ENCODE results near the gene NHLRC2. TPM values are rescaled to one million over a fixed set of nuclear protein-coding genes. Genes with fewer than 3 reads are reported as not detected.
A peak's percentile ranks its signal among the peaks of the same experiment; 100 is the strongest.

The NHLRC2 gene
- total and polyA plus RNA-seq, 4 donors, result 4.2 to 49.0 (median 26.9) TPM

- no peak for TF ChIP-seq CTCF (IDR thresholded peaks at IDR 0.05; ENCODE audit: control extremely low read depth, extremely low read depth)
- 94 to 95% methylated on average over 7 of the region's 7 CpGs for WGBS, 2 donors
Observed at GRCh38 chr10:113849946-113850345, 4.5 kb upstream of the NHLRC2 start.

GRCh38 chr10:113853578-113854012 is 866 bp upstream of the NHLRC2 start:
- 13 to 16% methylated on average over 10 of the region's 10 CpGs for WGBS, 2 donors
- peaks cover 0 to 8% (median 2%) of the 10 kb centered on the region in 4 donors for H3K36me3 ChIP-seq (ENCODE audit: control insufficient read depth in 4 of 4, insufficient read depth in 4 of 4, low read length in 4 of 4)
- H3K27ac ChIP-seq (ENCODE audit: low read depth in 1 of 2, low read length in 1 of 2), result peak overlapping the region; percentile 87 to 98
- peak overlapping the region; percentile 89 to 96 for H3K9ac ChIP-seq (ENCODE audit: insufficient read depth in 1 of 2, low read length in 2 of 2)
- H3K9me3 ChIP-seq (ENCODE audit: control insufficient read depth in 4 of 4, insufficient read depth in 3 of 4, low read length in 3 of 4), result no peaks in the 10 kb centered on the region
- no peak for DNase-seq
- no peak for ATAC-seq (ENCODE audit: insufficient read depth, low FRiP score)
- TF ChIP-seq CTCF (IDR thresholded peaks at IDR 0.05; ENCODE audit: control extremely low read depth, extremely low read depth), result no peak
- no peaks in the 10 kb centered on the region for H3K27me3 ChIP-seq (ENCODE audit: control insufficient read depth in 3 of 3, insufficient read depth in 3 of 3, low read length in 2 of 3)
- H3K4me3 ChIP-seq, result peak overlapping the region; percentile 96
- H3K4me1 ChIP-seq (ENCODE audit: control insufficient read depth in 5 of 5, insufficient read depth in 5 of 5, low read length in 5 of 5), result peaks cover 3 to 29% (median 10%) of the 10 kb centered on the region in 5 donors

More at GRCh38 chr10:113849946-113850345, 4.5 kb upstream of the NHLRC2 start:
- no peak for ATAC-seq (ENCODE audit: insufficient read depth, low FRiP score)
- Histone ChIP-seq H3K9ac (ENCODE audit: insufficient read depth in 1 of 2, low read length in 2 of 2) (no peak overlapping the region), H3K27me3 (ENCODE audit: control insufficient read depth in 3 of 3, insufficient read depth in 3 of 3, low read length in 2 of 3) (no peaks in the 10 kb centered on the region), H3K36me3 (ENCODE audit: control insufficient read depth in 4 of 4, insufficient read depth in 4 of 4, low read length in 4 of 4) (peaks cover 0 to 4% (median 3%) of the 10 kb centered on the region in 4 donors), H3K27ac (ENCODE audit: low read depth in 1 of 2, low read length in 1 of 2) (no peak overlapping the region), H3K9me3 (ENCODE audit: control insufficient read depth in 4 of 4, insufficient read depth in 3 of 4, low read length in 3 of 4) (no peaks in the 10 kb centered on the region), H3K4me3 (no peak overlapping the region), H3K4me1 (ENCODE audit: control insufficient read depth in 5 of 5, insufficient read depth in 5 of 5, low read length in 5 of 5) (peaks cover 0 to 8% (median 5%) of the 10 kb centered on the region in 5 donors)
- no peak for DNase-seq

- peak; percentile 74 to 78 (median 77) for DNase-seq
- Histone ChIP-seq H3K9me3 (ENCODE audit: control insufficient read depth in 4 of 4, insufficient read depth in 3 of 4, low read length in 3 of 4) (no peaks in the 10 kb centered on the region), H3K4me3 (peak overlapping the region; percentile 96), H3K27me3 (ENCODE audit: control insufficient read depth in 3 of 3, insufficient read depth in 3 of 3, low read length in 2 of 3) (no peaks in the 10 kb centered on the region), H3K36me3 (ENCODE audit: control insufficient read depth in 4 of 4, insufficient read depth in 4 of 4, low read length in 4 of 4) (peaks cover 0 to 20% (median 4%) of the 10 kb centered on the region in 4 donors), H3K27ac (ENCODE audit: low read depth in 1 of 2, low read length in 1 of 2) (peak overlapping the region; percentile 87 to 98), H3K9ac (ENCODE audit: insufficient read depth in 1 of 2, low read length in 2 of 2) (peak overlapping the region; percentile 89 to 96), H3K4me1 (ENCODE audit: control insufficient read depth in 5 of 5, insufficient read depth in 5 of 5, low read length in 5 of 5) (peaks cover 2 to 29% (median 10%) of the 10 kb centered on the region in 5 donors)
- no peak for TF ChIP-seq CTCF (IDR thresholded peaks at IDR 0.05; ENCODE audit: control extremely low read depth, extremely low read depth)
- 1% methylated on average over 55 to 62 of the region's 62 CpGs for WGBS, 2 donors
- ATAC-seq (ENCODE audit: insufficient read depth, low FRiP score), result peak; percentile 77
Observed at GRCh38 chr10:113854761-113855588, 514 bp downstream of the NHLRC2 start.
